ENCODE measurements around the gene CABP2.
"Not testable (repeated sequence)": the region's sequence is repeated elsewhere in the genome, so short reads cannot be mapped to it uniquely, and the experiment has no call there.

Gene CABP2

GRCh38 chr11:67522844-67523555, at the start of gene CABP2:
TSS of gene CABP2 (minus strand) at chr11:67523446. CDS start at chr11:67523326, 120 bp downstream.
- no peak for DNase-seq (ENCODE audit: low read depth)

GRCh38 chr11:67572747-67573419, 49.6 kb upstream of the CABP2 start:
- no peak for DNase-seq (ENCODE audit: low read depth)

- no peak for DNase-seq (ENCODE audit: low read depth)
Measured at GRCh38 chr11:67572305-67572704, 49.1 kb upstream of the CABP2 start.

GRCh38 chr11:67571443-67571842, 48.2 kb upstream of the CABP2 start:
- DNase-seq (ENCODE audit: low read depth): no peak

GRCh38 chr11:67564230-67564629, 41.0 kb upstream of the CABP2 start:
- DNase-seq (ENCODE audit: low read depth): no peak

- DNase-seq (ENCODE audit: low read depth): not testable (repeated sequence)
Measured at GRCh38 chr11:67563705-67564114, 40.5 kb upstream of the CABP2 start.

GRCh38 chr11:67562963-67563704, 39.9 kb upstream of the CABP2 start:
- no peak for DNase-seq (ENCODE audit: low read depth)

- DNase-seq (ENCODE audit: low read depth): no peak
Measured at GRCh38 chr11:67561971-67562619, 38.8 kb upstream of the CABP2 start.

GRCh38 chr11:67558084-67558772, 35.0 kb upstream of the CABP2 start:
- no peak for DNase-seq (ENCODE audit: low read depth)

GRCh38 chr11:67556244-67556643, 33.0 kb upstream of the CABP2 start:
- DNase-seq (ENCODE audit: low read depth): no peak

- DNase-seq (ENCODE audit: low read depth): not testable (repeated sequence)
Measured at GRCh38 chr11:67551697-67552096, 28.5 kb upstream of the CABP2 start.

- no peak for DNase-seq (ENCODE audit: low read depth)
Measured at GRCh38 chr11:67551127-67551526, 27.9 kb upstream of the CABP2 start.

GRCh38 chr11:67548555-67549110, 25.4 kb upstream of the CABP2 start:
- no peak for DNase-seq (ENCODE audit: low read depth)

GRCh38 chr11:67548112-67548511, 24.9 kb upstream of the CABP2 start:
- not testable (repeated sequence) for DNase-seq (ENCODE audit: low read depth)

- DNase-seq (ENCODE audit: low read depth): no peak
Measured at GRCh38 chr11:67545280-67545679, 22.0 kb upstream of the CABP2 start.

GRCh38 chr11:67544616-67545242, 21.5 kb upstream of the CABP2 start:
- no peak for DNase-seq (ENCODE audit: low read depth)

GRCh38 chr11:67543585-67543984, 20.3 kb upstream of the CABP2 start:
- DNase-seq (ENCODE audit: low read depth): no peak

- DNase-seq (ENCODE audit: low read depth): no peak
Measured at GRCh38 chr11:67542971-67543370, 19.7 kb upstream of the CABP2 start.

GRCh38 chr11:67542169-67542568, 18.9 kb upstream of the CABP2 start:
- no peak for DNase-seq (ENCODE audit: low read depth)

GRCh38 chr11:67541198-67541597, 18.0 kb upstream of the CABP2 start:
- no peak for DNase-seq (ENCODE audit: low read depth)

GRCh38 chr11:67539550-67539949, 16.3 kb upstream of the CABP2 start:
- DNase-seq (ENCODE audit: low read depth): no peak

All from activated T-cell treated with anti-CD3 and anti-CD28 coated beads for 24 hours (primary cell).